ENCODE data around the gene TXNRD1.
"Not testable (repeated sequence)": the region's sequence is repeated elsewhere in the genome, so short reads cannot be mapped to it uniquely, and the experiment has no call there.

TXNRD1 gene

DNA sequence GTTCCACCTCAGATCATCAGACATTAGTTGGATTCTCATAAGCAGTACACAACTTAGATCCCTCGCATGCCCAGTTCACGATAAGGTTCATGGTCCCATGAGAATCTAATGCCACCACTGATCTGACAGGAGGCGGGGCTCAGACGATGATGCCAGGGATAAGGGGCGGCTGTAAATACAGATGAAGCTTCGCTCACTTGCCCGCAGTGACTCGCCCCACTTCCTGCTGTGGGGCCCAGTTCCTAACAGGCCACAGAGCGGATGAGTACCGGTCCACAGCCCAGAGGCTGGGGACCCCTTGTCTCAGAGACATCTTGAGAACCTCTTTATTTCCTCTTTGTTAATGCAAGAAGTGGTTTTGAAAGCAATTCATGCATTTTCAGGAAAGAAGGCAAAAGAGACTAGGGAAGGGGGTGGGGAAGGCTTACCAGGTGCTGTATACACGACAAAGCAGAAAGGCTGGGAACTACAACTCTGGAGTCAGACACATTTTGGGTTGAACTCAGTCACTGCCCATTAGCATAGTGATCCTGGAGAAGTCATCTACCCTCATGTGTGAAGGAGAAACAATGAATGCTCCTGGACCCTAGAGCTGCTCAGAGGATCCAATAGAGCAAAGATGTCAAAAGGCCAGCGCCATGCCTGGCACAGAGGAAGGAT is 156.6 kb downstream of the TXNRD1 start:
- DNase-seq (ENCODE audit: low read depth in 2 of 2), result no peak

DNA sequence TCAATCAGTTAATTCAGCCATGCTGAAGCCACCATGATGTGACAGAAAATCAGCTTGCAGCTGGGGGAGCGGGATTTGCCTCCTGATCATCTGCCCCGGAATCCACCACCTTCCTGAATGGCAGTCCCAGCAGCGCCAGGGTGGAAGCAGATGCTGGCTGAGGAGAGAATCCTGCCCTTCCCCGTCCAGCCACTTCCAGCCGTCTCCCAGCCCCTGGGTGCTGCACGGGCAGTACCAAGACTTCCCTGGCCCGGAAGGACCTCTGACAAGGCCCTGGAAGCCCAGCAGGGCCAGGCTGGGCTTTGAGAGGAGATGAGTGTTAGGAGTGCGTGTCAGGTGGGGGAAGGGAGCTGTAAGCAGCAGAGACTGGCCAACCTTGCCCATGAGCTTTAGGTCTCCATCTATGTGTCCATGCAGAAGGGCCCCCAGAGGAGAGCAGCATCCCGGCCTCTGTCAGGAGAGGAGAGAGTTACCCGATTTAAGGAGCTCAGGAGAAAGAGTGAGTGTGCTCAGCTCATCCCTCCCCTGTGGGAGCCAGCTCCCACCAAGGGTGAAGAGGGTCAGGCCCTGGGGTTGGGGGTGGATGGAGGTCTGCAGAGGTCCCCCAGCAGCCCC is 157.2 kb downstream of the TXNRD1 start:
- DNase-seq (ENCODE audit: low read depth in 2 of 2), result no peak

GRCh38 chr12:104374071-104374470 is 158.5 kb downstream of the TXNRD1 start:
- DNase-seq (ENCODE audit: low read depth in 2 of 2), result no peak

GRCh38 chr12:104374806-104375205 is 159.2 kb downstream of the TXNRD1 start:
- no peak for DNase-seq (ENCODE audit: low read depth in 2 of 2)

- no peak for DNase-seq (ENCODE audit: low read depth in 2 of 2)
Measured at GRCh38 chr12:104375775-104376174, 160.2 kb downstream of the TXNRD1 start.

GRCh38 chr12:104376650-104377513 is 161.3 kb downstream of the TXNRD1 start:
- DNase-seq (ENCODE audit: low read depth in 2 of 2), result no peak

DNA sequence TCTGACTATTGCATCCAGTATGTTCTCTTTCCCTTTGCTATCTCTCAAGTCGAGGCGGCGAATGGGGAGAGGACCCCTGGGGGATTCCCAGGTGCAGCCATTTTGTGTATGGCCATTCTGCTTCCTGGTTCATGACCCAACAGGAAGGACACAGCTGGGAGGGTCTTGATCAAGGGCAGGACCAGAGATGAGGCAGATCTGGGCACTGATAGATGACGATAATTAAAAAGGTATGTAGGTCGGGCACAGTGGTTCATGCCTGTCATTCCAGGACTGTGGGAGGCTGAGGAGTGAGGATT is 161.9 kb downstream of the TXNRD1 start:
- no peak for DNase-seq (ENCODE audit: low read depth in 2 of 2)

GRCh38 chr12:104378427-104378826 is 162.8 kb downstream of the TXNRD1 start:
- DNase-seq (ENCODE audit: low read depth in 2 of 2), result no peak

DNA sequence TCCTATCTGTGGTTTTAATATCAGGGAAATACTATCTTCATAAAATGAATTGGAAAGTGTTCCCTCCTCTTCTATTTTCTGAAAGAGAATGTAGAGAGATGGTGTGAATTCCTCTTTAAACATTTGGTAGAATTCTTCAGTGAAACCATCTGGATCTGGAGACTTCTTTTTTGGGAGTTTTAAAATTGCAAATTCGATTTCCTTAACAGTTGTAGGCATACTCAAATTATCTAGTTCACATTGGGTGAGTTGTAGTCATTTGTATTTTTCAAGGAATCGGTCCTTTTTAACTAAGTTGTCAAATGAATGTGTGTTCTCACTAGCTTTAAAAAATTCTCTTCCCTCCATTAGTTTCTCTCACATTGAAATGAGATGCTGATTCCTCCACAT is 165.8 kb downstream of the TXNRD1 start:
- DNase-seq (ENCODE audit: low read depth in 2 of 2), result no peak

GRCh38 chr12:104381731-104382480 is 166.3 kb downstream of the TXNRD1 start:
- peak; percentile 48 to 57 for DNase-seq (ENCODE audit: low read depth in 2 of 2)

DNA sequence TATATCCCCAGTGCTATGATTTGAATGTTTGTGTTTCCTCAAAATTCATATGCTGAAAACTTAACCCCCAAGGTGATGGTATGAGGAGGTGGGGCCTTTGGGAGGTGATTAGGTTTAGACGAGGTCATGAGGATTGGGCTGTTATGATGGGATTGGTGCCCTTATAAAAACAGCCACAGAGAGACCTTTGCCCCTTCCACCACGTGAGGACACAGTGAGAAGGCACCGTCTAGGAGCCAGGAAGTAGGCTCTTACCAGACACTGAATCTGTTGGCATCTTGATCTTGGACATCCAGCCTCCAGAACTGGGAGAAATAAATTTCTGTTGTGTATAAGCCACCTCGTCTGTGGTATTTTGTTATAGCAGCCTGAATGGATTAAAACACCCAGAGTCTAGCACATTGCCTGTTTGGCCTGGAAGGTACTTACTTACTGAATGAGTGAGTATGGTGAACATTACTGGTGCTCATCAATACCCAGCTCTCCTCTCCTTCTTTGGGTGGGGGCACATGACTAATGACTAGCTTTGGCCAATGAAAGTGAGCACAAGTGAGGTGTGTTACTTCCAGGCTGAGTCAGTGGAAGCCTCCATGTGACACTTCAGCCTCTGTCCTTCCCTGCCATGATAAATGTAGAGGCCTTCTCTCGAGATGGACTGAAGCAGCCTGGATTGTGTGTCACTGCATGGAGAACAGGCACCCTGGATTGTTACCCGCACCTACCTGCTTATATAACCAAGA is 168.7 kb downstream of the TXNRD1 start:
- DNase-seq (ENCODE audit: low read depth in 2 of 2), result no peak

- DNase-seq (ENCODE audit: low read depth in 2 of 2), result no peak
Measured at GRCh38 chr12:104385510-104385909, 169.9 kb downstream of the TXNRD1 start.

DNA sequence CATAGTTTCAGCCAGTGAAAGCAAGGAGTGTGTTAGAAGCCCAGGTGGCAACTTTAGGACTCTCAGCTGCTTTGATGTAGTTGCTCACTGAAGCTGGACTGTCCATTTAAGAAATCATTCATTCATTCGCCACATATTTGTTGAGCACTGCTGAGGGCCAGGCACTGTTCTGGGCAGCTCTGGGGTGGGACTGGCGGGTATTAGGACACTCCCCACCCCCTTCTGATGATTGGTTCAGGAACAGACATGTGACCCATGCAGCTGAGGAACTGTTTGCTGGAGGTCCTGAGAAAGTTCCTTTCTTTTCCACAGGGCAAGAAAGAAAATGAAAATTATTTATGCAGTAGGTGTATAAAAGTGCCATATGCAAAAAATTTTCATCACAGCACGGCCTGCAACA is 170.9 kb downstream of the TXNRD1 start:
- DNase-seq (ENCODE audit: low read depth in 2 of 2), result no peak

DNA sequence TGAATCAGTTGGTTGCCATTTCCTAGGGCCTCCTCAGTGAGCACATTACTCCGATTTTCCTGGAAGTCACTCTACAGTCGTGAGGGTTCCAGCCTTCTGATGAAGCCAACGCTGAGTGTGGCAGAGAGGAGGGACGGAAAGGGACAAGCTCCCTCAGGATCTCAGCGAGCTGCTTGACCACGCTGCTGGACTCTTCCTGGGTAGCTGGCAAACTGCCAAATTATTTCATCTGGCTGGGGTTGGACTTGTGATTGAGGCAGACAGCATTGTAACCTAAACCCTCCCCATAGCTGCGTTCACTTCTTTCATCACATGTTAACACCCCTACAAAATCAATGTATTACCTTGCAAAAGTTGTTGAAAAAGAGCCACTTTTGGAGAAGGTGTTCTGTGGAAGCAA is 171.6 kb downstream of the TXNRD1 start:
- DNase-seq (ENCODE audit: low read depth in 2 of 2), result no peak

GRCh38 chr12:104394086-104394485 is 178.5 kb downstream of the TXNRD1 start:
- not testable (repeated sequence) for DNase-seq (ENCODE audit: low read depth in 2 of 2)

Data from fibroblast of skin of left quadriceps (primary cell).